ENCODE data around the gene C2CD2. TPM values are rescaled to one million over a fixed set of nuclear protein-coding genes. Genes with fewer than 3 reads are reported as not detected.

C2CD2 gene
- total and polyA plus RNA-seq, 2 donors (not counting 3 experiments of a cell fraction or from before 2014, with no cell fraction given): 32.6 to 41.2 TPM

GRCh38 chr21:41902946-41903345 lies 50.9 kb downstream of the C2CD2 start:
- Histone ChIP-seq H3K27ac (ENCODE audit: insufficient read depth, low read depth, low read length) (no peak overlapping the region), H3K4me2 (ENCODE audit: insufficient read depth, low read length) (no peak overlapping the region), H4K20me1 (replicated peaks; ENCODE audit: control insufficient read depth, extremely low read depth, insufficient read depth, low read length) (no peaks in the 10 kb centered on the region), H3K9me3 (replicated peaks; ENCODE audit: control insufficient read depth, insufficient read depth, low read length) (no peaks in the 10 kb centered on the region), H3K9ac (replicated peaks; ENCODE audit: extremely low read depth, insufficient read depth, low read length) (no peak overlapping the region), H3K9me1 (replicated peaks; ENCODE audit: control insufficient read depth, extremely low read depth, insufficient read depth, low read length) (no peaks in the 10 kb centered on the region), H3K4me3 (replicated peaks in 1 of 3; ENCODE audit: insufficient read depth in 1 of 3, low read depth in 1 of 3, low read length in 3 of 3) (no peak overlapping the region), H3K79me2 (ENCODE audit: control insufficient read depth, insufficient read depth, low read length) (no peaks in the 10 kb centered on the region), H3K27me3 (ENCODE audit: control insufficient read depth in 2 of 2, insufficient read depth in 2 of 2, low read length in 2 of 2) (no peaks in the 10 kb centered on the region), H3K4me1 (ENCODE audit: control insufficient read depth, extremely low read depth, insufficient read depth, low read length) (no peaks in the 10 kb centered on the region), H3K36me3 (ENCODE audit: control insufficient read depth in 2 of 2, extremely low read depth in 1 of 2, insufficient read depth in 2 of 2, low read length in 2 of 2) (peaks cover 18 to 53% of the 10 kb centered on the region in 2 experiments), H2AFZ (ENCODE audit: low read depth, low read length) (no peak overlapping the region)
- FAIRE-seq: no peak
- BruUV-seq (replicated peaks): no TSS peak
- TF ChIP-seq FOS (IDR thresholded peaks at IDR 0.05; ENCODE audit: borderline replicate concordance, insufficient read depth, low read length) (no peak), JUN (IDR thresholded peaks at IDR 0.05; ENCODE audit: borderline replicate concordance, insufficient read depth, insufficient read length, low read depth) (no peak), POLR2A (IDR thresholded peaks at IDR 0.05; ENCODE audit: low read depth, low read length) (no peak), GATA2 (IDR thresholded peaks at IDR 0.05; ENCODE audit: insufficient read depth, insufficient read length, low read depth, low read length) (no peak), MYC (IDR thresholded peaks at IDR 0.05; ENCODE audit: low read depth, low read length) (no peak), EZH2 (IDR thresholded peaks at IDR 0.05; ENCODE audit: borderline replicate concordance, low read depth, low read length, severe bottlenecking) (no peak), MAX (IDR thresholded peaks at IDR 0.05; ENCODE audit: insufficient read depth, insufficient read length) (no peak), POLR2AphosphoS5 (IDR thresholded peaks at IDR 0.05; ENCODE audit: insufficient read depth, low read depth, low read length) (no peak), CTCF (IDR thresholded peaks at IDR 0.05; ENCODE audit: extremely low read depth in 1 of 2, insufficient read depth in 1 of 2, low read depth in 1 of 2, low read length in 2 of 2) (no peak)
- intact Hi-C loops (cut with micrococcal nuclease): no loop called here
- dilution Hi-C loops (cut with MboI; ENCODE audit: extremely low pct_ligation_motif_present, low sequenced_read_pairs): no loop called here
- ChIA-PET CTCF (interaction anchor here (1.3 kb wide), 1 partner anchor 205 kb away, joined by 4 read pairs; no protein-coding TSS in a partner anchor), POLR2A (no interaction called here)
- no peak for DNase-seq (ENCODE audit: low read depth, low spot score)

Data from endothelial cell of umbilical vein (primary cell).